Measurements from ENCODE around the gene RABIF.

Gene RABIF

GRCh38 chr1:202901555-202901954 is 12.6 kb upstream of the RABIF start:
- no peak for TF ChIP-seq CTCF (conservative IDR thresholded peaks at IDR 0.05; ENCODE audit: low read length)
- no peak overlapping the region for H3K4me3 ChIP-seq (ENCODE audit: low read length)
- no peak for DNase-seq (ENCODE audit: low read depth)

GRCh38 chr1:202892501-202892900 is 3.6 kb upstream of the RABIF start:
- DNase-seq (ENCODE audit: low read depth): no peak
- no peak for TF ChIP-seq CTCF (conservative IDR thresholded peaks at IDR 0.05; ENCODE audit: low read length)
- no peak overlapping the region for H3K4me3 ChIP-seq (ENCODE audit: low read length)

- DNase-seq (ENCODE audit: low read depth): peak; percentile 36
- TF ChIP-seq CTCF (conservative IDR thresholded peaks at IDR 0.05; ENCODE audit: low read length): no peak
- H3K4me3 ChIP-seq (ENCODE audit: low read length): no peak overlapping the region
Observed at GRCh38 chr1:202890392-202890791, 1.4 kb upstream of the RABIF start.

- no peak for TF ChIP-seq CTCF (conservative IDR thresholded peaks at IDR 0.05; ENCODE audit: low read length)
- DNase-seq (ENCODE audit: low read depth): peak; percentile 27
- H3K4me3 ChIP-seq (ENCODE audit: low read length): peak overlapping the region; percentile 86
Observed at GRCh38 chr1:202888221-202888530, 773 bp downstream of the RABIF start.

- H3K4me3 ChIP-seq (ENCODE audit: low read length): no peak overlapping the region
- TF ChIP-seq CTCF (conservative IDR thresholded peaks at IDR 0.05; ENCODE audit: low read length): no peak
- no peak for DNase-seq (ENCODE audit: low read depth)
Observed at GRCh38 chr1:202880961-202881460, 7.9 kb downstream of the RABIF start.

GRCh38 chr1:202880062-202880461 is 8.9 kb downstream of the RABIF start:
- no peak for DNase-seq (ENCODE audit: low read depth)
- TF ChIP-seq CTCF (conservative IDR thresholded peaks at IDR 0.05; ENCODE audit: low read length): no peak

GRCh38 chr1:202879128-202879527 is 9.8 kb downstream of the RABIF start:
- DNase-seq (ENCODE audit: low read depth): no peak
- no peak for TF ChIP-seq CTCF (conservative IDR thresholded peaks at IDR 0.05; ENCODE audit: low read length)
- H3K4me3 ChIP-seq (ENCODE audit: low read length): no peak overlapping the region

More at GRCh38 chr1:202880062-202880461, 8.9 kb downstream of the RABIF start:
- no peak overlapping the region for H3K4me3 ChIP-seq (ENCODE audit: low read length)
